ACC112 (cell line): Measurements from ENCODE around the gene GIMAP2.

Source experiments
- H2AFZ ChIP-seq: fragments of 200-600 bp; sonication (generic); one replicate; pipeline ENCODE4 v1.6.0; 2017; ENCODE audit warnings: antibody characterized with exemption, low read length; ENCODE audit not compliant: unreplicated experiment
- H3K27ac ChIP-seq: fragments of 200-600 bp; sonication (generic); 2 replicates; pipeline ENCODE4 v1.5.1; 2014; ENCODE audit warnings: low read depth, mild to moderate bottlenecking, antibody characterized with exemption, low read length, moderate library complexity
- H3K27me3 ChIP-seq: fragments of 200-600 bp; sonication (generic); 2 replicates; pipeline ENCODE4 v1.6.1; 2014; ENCODE audit warnings: mild to moderate bottlenecking, antibody characterized with exemption, low read length, moderate library complexity, mixed read lengths; ENCODE audit not compliant: insufficient read depth
- H3K36me3 ChIP-seq: fragments of 200-600 bp; sonication (generic); 2 replicates; pipeline ENCODE4 v1.6.1; 2016; ENCODE audit warnings: mild to moderate bottlenecking, antibody characterized with exemption, low read length, moderate library complexity, mixed read lengths; ENCODE audit not compliant: insufficient read depth
- H3K4me1 ChIP-seq: fragments of 200-600 bp; sonication (generic); one replicate; pipeline ENCODE4 v1.6.1; 2016; ENCODE audit warnings: low read length, mixed read lengths; ENCODE audit not compliant: insufficient read depth, unreplicated experiment, control insufficient read depth
- H3K4me3 ChIP-seq: fragments of 200-600 bp; sonication (generic); 2 replicates; pipeline ENCODE4 v1.5.1; 2014; ENCODE audit warnings: mild to moderate bottlenecking, low read depth, low read length
- H3K79me2 ChIP-seq: fragments of 200-600 bp; sonication (generic); one replicate; pipeline ENCODE4 v1.6.0; 2016; ENCODE audit warnings: low read length; ENCODE audit not compliant: control insufficient read depth, unreplicated experiment, insufficient read depth

Gene GIMAP2

GRCh38 chr7:150732786-150733481 lies 47.4 kb downstream of the GIMAP2 start:
- Histone ChIP-seq H3K27me3 (no peaks in the 10 kb centered on the region), H3K36me3 (no peaks in the 10 kb centered on the region), H2AFZ (no peak overlapping the region), H3K27ac (no peak overlapping the region), H3K4me3 (no peak overlapping the region), H3K79me2 (no peaks in the 10 kb centered on the region), H3K4me1 (no peaks in the 10 kb centered on the region)

GRCh38 chr7:150733482-150734095 lies 48.1 kb downstream of the GIMAP2 start:
- Histone ChIP-seq H3K27ac (no peak overlapping the region), H3K36me3 (no peaks in the 10 kb centered on the region), H3K4me1 (no peaks in the 10 kb centered on the region), H3K79me2 (no peaks in the 10 kb centered on the region), H3K4me3 (no peak overlapping the region), H3K27me3 (no peaks in the 10 kb centered on the region), H2AFZ (no peak overlapping the region)

- H3K4me1 ChIP-seq, result no peaks in the 10 kb centered on the region
- H3K4me3 ChIP-seq, result no peak overlapping the region
- no peaks in the 10 kb centered on the region for H3K36me3 ChIP-seq
- H2AFZ ChIP-seq, result no peak overlapping the region
- H3K27me3 ChIP-seq, result no peaks in the 10 kb centered on the region
- no peaks in the 10 kb centered on the region for H3K79me2 ChIP-seq
- no peak overlapping the region for H3K27ac ChIP-seq
Observed at GRCh38 chr7:150734254-150734653, 48.7 kb downstream of the GIMAP2 start.

- Histone ChIP-seq H2AFZ (no peak overlapping the region), H3K27ac (no peak overlapping the region), H3K27me3 (no peaks in the 10 kb centered on the region), H3K79me2 (no peaks in the 10 kb centered on the region), H3K4me1 (no peaks in the 10 kb centered on the region), H3K36me3 (no peaks in the 10 kb centered on the region), H3K4me3 (no peak overlapping the region)
Observed at GRCh38 chr7:150735596-150736358, 50.3 kb downstream of the GIMAP2 start.

- Histone ChIP-seq H3K36me3 (no peaks in the 10 kb centered on the region), H2AFZ (no peak overlapping the region), H3K4me3 (no peak overlapping the region), H3K4me1 (no peaks in the 10 kb centered on the region), H3K27me3 (no peaks in the 10 kb centered on the region), H3K79me2 (no peaks in the 10 kb centered on the region), H3K27ac (no peak overlapping the region)
Observed at GRCh38 chr7:150736864-150737263, 51.4 kb downstream of the GIMAP2 start.

- Histone ChIP-seq H3K4me3 (no peak within 1 kb of the TSS), H3K4me1 (no peaks in the 10 kb centered on the region), H3K79me2 (no peaks in the 10 kb centered on the region), H3K27ac (no peak within 1 kb of the TSS), H2AFZ (no peak within 1 kb of the TSS), H3K27me3 (no peaks in the 10 kb centered on the region), H3K36me3 (no peaks in the 10 kb centered on the region)
Observed at GRCh38 chr7:150737265-150738055, 52.0 kb downstream of the GIMAP2 start, which contains the start of gene GIMAP5. TSS of gene GIMAP5 (plus strand) at chr7:150737418. CDS start at chr7:150740885, 3,467 bp downstream.

- Histone ChIP-seq H3K4me1 (no peaks in the 10 kb centered on the region), H3K36me3 (no peaks in the 10 kb centered on the region), H3K79me2 (no peaks in the 10 kb centered on the region), H3K27me3 (no peaks in the 10 kb centered on the region), H2AFZ (no peak overlapping the region), H3K4me3 (no peak overlapping the region), H3K27ac (no peak overlapping the region)
Observed at GRCh38 chr7:150738092-150738491, 52.6 kb downstream of the GIMAP2 start.

GRCh38 chr7:150738591-150739001 lies 53.1 kb downstream of the GIMAP2 start:
- H3K4me3 ChIP-seq, result no peak overlapping the region

GRCh38 chr7:150739033-150739432 lies 53.5 kb downstream of the GIMAP2 start:
- H3K79me2 ChIP-seq, result no peaks in the 10 kb centered on the region
- no peaks in the 10 kb centered on the region for H3K36me3 ChIP-seq
- no peak overlapping the region for H3K4me3 ChIP-seq
- H3K4me1 ChIP-seq, result no peaks in the 10 kb centered on the region
- H3K27me3 ChIP-seq, result no peaks in the 10 kb centered on the region
- H2AFZ ChIP-seq, result no peak overlapping the region
- H3K27ac ChIP-seq, result no peak overlapping the region

More at GRCh38 chr7:150738591-150739001, 53.1 kb downstream of the GIMAP2 start:
- no peaks in the 10 kb centered on the region for H3K27me3 ChIP-seq
- no peaks in the 10 kb centered on the region for H3K79me2 ChIP-seq
- no peaks in the 10 kb centered on the region for H3K36me3 ChIP-seq
- H3K27ac ChIP-seq, result no peak overlapping the region
- H3K4me1 ChIP-seq, result no peaks in the 10 kb centered on the region
- no peak overlapping the region for H2AFZ ChIP-seq

- Histone ChIP-seq H3K27ac (no peak overlapping the region), H3K27me3 (no peaks in the 10 kb centered on the region), H3K4me1 (no peaks in the 10 kb centered on the region)
Observed at GRCh38 chr7:150740053-150740452, 54.5 kb downstream of the GIMAP2 start.

More at GRCh38 chr7:150740053-150740452, 54.5 kb downstream of the GIMAP2 start:
- Histone ChIP-seq H3K79me2 (no peaks in the 10 kb centered on the region), H2AFZ (no peak overlapping the region), H3K4me3 (no peak overlapping the region), H3K36me3 (no peaks in the 10 kb centered on the region)
